DND-41 (cell line): Measurements from ENCODE around the gene EPHB2.

Experiments
- ATAC-seq: fragments of 200-7000 bp; cut with Tn5 transposase; 3 replicates; pipeline ENCODE4 v1.9.1; 2021; ENCODE audit warnings: low read depth; ENCODE audit not compliant: insufficient read depth
- DNase-seq: peaks from one replicate; pipeline ENCODE4 v3.0.0-alpha.2; 2020
- H2AFZ ChIP-seq: 2 replicates; pipeline ENCODE4 v1.6.0; 2012; ENCODE audit warnings: low read depth, low read length
- H3K27ac ChIP-seq: 2 replicates; pipeline ENCODE4 v1.5.1; 2012; ENCODE audit warnings: low read length, inconsistent platforms
- H3K27me3 ChIP-seq: fragments of 200-600 bp; sonication (generic); 2 replicates; pipeline ENCODE4 v1.6.0; 2012; ENCODE audit warnings: low read length, mild to moderate bottlenecking, inconsistent platforms; ENCODE audit not compliant: insufficient read depth, poor library complexity
- H3K36me3 ChIP-seq: 2 replicates; pipeline ENCODE4 v1.5.1; 2012; ENCODE audit warnings: low read length, inconsistent platforms; ENCODE audit not compliant: insufficient read depth
- H3K4me1 ChIP-seq: 2 replicates; pipeline ENCODE4 v1.5.1; 2012; ENCODE audit warnings: mild to moderate bottlenecking, low read length; ENCODE audit not compliant: insufficient read depth
- H3K4me2 ChIP-seq: 2 replicates; pipeline ENCODE4 v1.6.0; 2012; ENCODE audit warnings: mild to moderate bottlenecking, moderate library complexity, low read length, inconsistent platforms; ENCODE audit not compliant: insufficient read depth
- H3K4me3 ChIP-seq, 2 experiments: fragments of 200-600 bp in 1 of 2; shearing (Covaris generic) in 1 of 2; 2 replicates each; pipeline ENCODE4 v1.5.1; 2012 to 2016; ENCODE audit warnings: inconsistent platforms in 2 of 2, low read length in 2 of 2, mild to moderate bottlenecking in 2 of 2, low read depth in 1 of 2, moderate library complexity in 1 of 2
- H3K79me2 ChIP-seq: 2 replicates; pipeline ENCODE4 v1.6.0; 2012; ENCODE audit warnings: low read length, inconsistent platforms; ENCODE audit not compliant: insufficient read depth
- H3K9ac ChIP-seq: 2 replicates; pipeline ENCODE4 v1.6.0; 2012; ENCODE audit warnings: low read depth, mild to moderate bottlenecking, inconsistent platforms, low read length, moderate library complexity
- H3K9me3 ChIP-seq: 2 replicates; pipeline ENCODE4 v1.5.1; 2012; ENCODE audit warnings: low read length, moderate library complexity, mild to moderate bottlenecking, inconsistent platforms; ENCODE audit not compliant: insufficient read depth, severe bottlenecking
- H4K20me1 ChIP-seq: 2 replicates; pipeline ENCODE4 v1.6.0; 2012; ENCODE audit warnings: low read length; ENCODE audit not compliant: insufficient read depth
- CTCF ChIP-seq: IDR thresholded peaks from 2 replicates; pipeline ENCODE4 v1.5.1; 2012; ENCODE audit warnings: borderline replicate concordance, low read length, moderate library complexity, mild to moderate bottlenecking; ENCODE audit not compliant: poor library complexity, severe bottlenecking; ENCODE audit errors: extremely low read depth
- EZH2 ChIP-seq: IDR thresholded peaks from 3 replicates; pipeline ENCODE4 v1.6.1; 2012; ENCODE audit warnings: borderline replicate concordance, low read depth, mild to moderate bottlenecking, moderate library complexity, low read length, inconsistent platforms; ENCODE audit not compliant: severe bottlenecking

The EPHB2 gene

DNA sequence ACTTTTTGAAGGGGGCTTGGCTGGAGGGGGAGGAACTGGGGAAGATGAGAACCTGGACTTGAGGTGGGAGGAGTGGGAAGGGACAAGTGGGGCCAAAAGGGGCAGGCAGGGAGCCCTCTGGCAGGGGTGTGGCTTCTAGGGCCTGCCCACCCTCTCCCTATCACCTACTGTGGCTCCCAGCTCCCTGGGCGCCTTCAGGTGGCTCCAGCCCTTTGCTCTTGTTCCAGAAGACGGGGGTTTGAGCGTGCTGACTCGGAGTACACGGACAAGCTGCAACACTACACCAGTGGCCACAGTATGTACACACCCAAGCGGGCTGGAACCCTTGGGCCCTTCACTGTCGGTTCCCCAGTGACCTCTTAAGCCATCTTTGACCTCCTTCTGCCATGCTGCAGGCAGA, 185.5 kb downstream of the EPHB2 start:
- ATAC-seq = no peak
- TF ChIP-seq CTCF (no peak), EZH2 (no peak)
- H3K9ac ChIP-seq = no peak overlapping the region
- DNase-seq = no peak
- H3K4me1 ChIP-seq = no peaks in the 10 kb centered on the region
- H3K36me3 ChIP-seq = no peaks in the 10 kb centered on the region
- peaks cover 9% of the 10 kb centered on the region for H3K27me3 ChIP-seq
- no peaks in the 10 kb centered on the region for H3K79me2 ChIP-seq
- H3K4me2 ChIP-seq = no peak overlapping the region
- H3K4me3 ChIP-seq = no peak overlapping the region
- no peak overlapping the region for H2AFZ ChIP-seq
- H3K9me3 ChIP-seq = no peaks in the 10 kb centered on the region
- no peak overlapping the region for H3K27ac ChIP-seq
- no peaks in the 10 kb centered on the region for H4K20me1 ChIP-seq

- H4K20me1 ChIP-seq = no peaks in the 10 kb centered on the region
- no peak overlapping the region for H3K4me3 ChIP-seq
- no peak overlapping the region for H2AFZ ChIP-seq
- DNase-seq (no peak), ATAC-seq (no peak)
- no peaks in the 10 kb centered on the region for H3K4me1 ChIP-seq
- no peak for TF ChIP-seq CTCF
- no peaks in the 10 kb centered on the region for H3K9me3 ChIP-seq
- H3K36me3 ChIP-seq = no peaks in the 10 kb centered on the region
- no peak overlapping the region for H3K27ac ChIP-seq
- no peak overlapping the region for H3K4me2 ChIP-seq
- no peak overlapping the region for H3K9ac ChIP-seq
- H3K27me3 ChIP-seq = peaks cover 36% of the 10 kb centered on the region
- no peaks in the 10 kb centered on the region for H3K79me2 ChIP-seq
Measured at GRCh38 chr1:22900451-22900850, 189.8 kb downstream of the EPHB2 start.

DNA sequence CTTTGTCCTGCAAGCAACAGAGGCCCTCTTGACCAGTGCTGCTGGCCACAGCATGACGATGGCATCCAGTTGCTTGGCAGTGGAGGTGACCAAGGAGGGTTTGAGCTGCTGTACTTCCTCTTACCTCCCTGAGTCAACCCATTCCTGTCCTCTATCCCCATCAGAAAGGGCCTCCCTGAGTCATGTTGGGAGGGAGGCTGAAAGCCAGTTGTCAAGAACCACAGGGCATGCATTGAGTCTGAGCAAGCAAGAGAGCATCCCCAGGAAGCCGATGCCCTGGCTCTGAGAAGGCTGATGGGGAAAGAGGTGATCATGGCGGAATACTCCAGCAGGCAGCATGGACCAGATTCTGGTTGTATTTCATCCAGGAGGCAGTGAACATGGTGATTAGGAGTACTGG, 192.5 kb downstream of the EPHB2 start:
- no peaks in the 10 kb centered on the region for H3K9me3 ChIP-seq
- H3K79me2 ChIP-seq = no peaks in the 10 kb centered on the region
- H3K9ac ChIP-seq = no peak overlapping the region
- ATAC-seq (no peak), DNase-seq (no peak)
- no peaks in the 10 kb centered on the region for H3K36me3 ChIP-seq
- no peaks in the 10 kb centered on the region for H4K20me1 ChIP-seq
- H3K4me2 ChIP-seq = no peak overlapping the region
- no peak overlapping the region for H2AFZ ChIP-seq
- no peak overlapping the region for H3K4me3 ChIP-seq
- TF ChIP-seq CTCF = no peak
- H3K27me3 ChIP-seq = peaks cover 32% of the 10 kb centered on the region
- no peak overlapping the region for H3K27ac ChIP-seq
- no peaks in the 10 kb centered on the region for H3K4me1 ChIP-seq

- Histone ChIP-seq H4K20me1 (peaks cover 4% of the 10 kb centered on the region; the same call in 1 of the 2 replicates), H3K4me2 (no peak overlapping the region), H3K9ac (no peak overlapping the region), H3K27me3 (peaks cover 20% of the 10 kb centered on the region), H3K27ac (no peak overlapping the region), H2AFZ (no peak overlapping the region), H3K9me3 (no peaks in the 10 kb centered on the region), H3K4me3 (no peak overlapping the region), H3K79me2 (no peaks in the 10 kb centered on the region), H3K4me1 (no peaks in the 10 kb centered on the region), H3K36me3 (no peaks in the 10 kb centered on the region)
- TF ChIP-seq EZH2 = no peak
- no peak for TF ChIP-seq CTCF
- ATAC-seq (no peak), DNase-seq (no peak)
Measured at GRCh38 chr1:22906968-22907367, 196.3 kb downstream of the EPHB2 start.
